DMS 273 treated with DMSO at 0.1 percent for 48 hours (cell line): ENCODE measurements around the gene ARHGAP23.

Source experiments
- DNase-seq: peaks from one replicate; lab custom pipeline; 2025; lab: John Stamatoyannopoulos, UW

The ARHGAP23 gene

GRCh38 chr17:38442548-38442947 lies 14.3 kb downstream of the ARHGAP23 start:
- DNase-seq = no peak

DNA sequence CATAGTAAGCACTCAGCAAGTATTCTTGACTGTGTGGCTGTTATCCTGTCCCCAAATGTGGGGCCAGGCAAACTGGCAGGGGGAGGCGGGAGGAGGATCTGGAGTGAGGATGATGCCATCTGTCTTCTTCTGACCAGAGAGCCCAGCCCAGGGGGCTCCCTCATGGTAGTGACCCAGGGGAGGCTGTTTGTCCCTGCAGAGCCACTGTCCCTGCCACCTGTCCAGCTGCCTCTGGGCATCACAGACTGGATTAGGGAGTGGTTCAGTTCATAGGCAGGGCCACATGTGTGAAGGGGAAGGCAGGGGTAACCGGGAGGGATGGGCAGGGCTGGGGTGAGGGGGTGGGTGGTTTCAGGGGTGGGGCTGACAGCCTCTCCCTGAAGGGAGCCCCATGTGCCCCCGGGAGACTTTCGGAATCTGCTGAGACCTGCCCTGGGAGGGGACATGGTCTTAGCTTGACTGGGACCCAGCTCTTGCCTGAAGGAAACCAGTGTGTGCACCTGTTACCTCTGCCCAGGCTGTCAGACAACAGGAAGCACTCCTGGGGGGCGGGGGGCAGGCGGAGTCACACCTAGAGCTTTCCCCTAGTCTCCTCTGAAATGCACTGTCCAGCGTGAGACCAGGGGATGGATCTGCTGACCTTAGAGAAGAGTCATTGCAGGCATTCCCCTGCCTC lies 15.2 kb downstream of the ARHGAP23 start:
- no peak for DNase-seq

DNA sequence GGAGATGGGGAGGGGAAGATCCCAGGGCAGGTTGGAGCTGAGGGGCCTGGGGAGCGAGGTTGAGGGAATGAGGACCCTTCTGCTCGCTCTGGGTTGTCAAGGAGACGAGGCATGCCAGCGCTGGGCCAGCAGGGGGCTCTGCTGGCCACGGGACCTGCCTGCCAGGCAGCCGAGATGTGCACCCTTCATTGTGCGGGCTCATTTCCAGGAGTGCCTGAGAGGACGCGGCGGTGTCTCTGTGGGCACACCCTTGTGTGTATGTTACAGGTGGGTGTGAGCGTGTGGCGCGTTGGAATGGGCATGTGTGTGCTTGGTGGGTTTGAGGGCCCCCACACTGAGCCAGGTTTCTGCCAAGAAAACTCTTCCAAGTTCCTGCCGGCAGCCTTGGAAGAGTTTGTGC lies 15.9 kb downstream of the ARHGAP23 start:
- DNase-seq = peak; percentile 23

GRCh38 chr17:38447502-38448085 lies 19.3 kb downstream of the ARHGAP23 start:
- DNase-seq = no peak

DNA sequence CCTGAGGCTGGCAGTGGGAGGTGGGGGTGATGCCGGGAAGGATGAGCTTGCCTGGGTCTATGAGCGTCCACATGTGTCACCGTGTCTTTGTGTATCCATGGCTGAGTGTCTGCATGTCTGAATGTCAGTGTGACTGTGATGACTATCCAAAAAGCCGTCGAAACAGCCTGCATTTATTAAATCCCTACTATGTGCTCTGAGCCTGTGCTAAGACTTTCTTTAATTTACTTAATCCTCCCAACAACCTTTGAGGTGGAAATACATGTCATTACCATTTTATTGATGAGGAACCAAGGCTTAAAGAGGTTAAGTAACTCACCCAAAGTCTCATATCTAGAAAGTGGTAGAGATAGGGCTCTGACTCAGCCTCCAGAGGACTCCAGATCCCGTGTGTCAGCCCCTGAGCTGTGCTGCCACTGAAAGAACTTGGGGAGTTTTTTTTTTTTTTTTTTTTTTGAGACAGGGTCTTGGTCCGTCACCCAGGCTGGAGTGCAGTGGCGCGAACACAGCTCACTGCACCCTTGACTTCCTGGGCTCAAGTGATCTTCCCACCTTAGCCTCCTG lies 20.0 kb downstream of the ARHGAP23 start:
- DNase-seq = no peak

GRCh38 chr17:38449364-38449763 lies 21.1 kb downstream of the ARHGAP23 start:
- DNase-seq = no peak

DNA sequence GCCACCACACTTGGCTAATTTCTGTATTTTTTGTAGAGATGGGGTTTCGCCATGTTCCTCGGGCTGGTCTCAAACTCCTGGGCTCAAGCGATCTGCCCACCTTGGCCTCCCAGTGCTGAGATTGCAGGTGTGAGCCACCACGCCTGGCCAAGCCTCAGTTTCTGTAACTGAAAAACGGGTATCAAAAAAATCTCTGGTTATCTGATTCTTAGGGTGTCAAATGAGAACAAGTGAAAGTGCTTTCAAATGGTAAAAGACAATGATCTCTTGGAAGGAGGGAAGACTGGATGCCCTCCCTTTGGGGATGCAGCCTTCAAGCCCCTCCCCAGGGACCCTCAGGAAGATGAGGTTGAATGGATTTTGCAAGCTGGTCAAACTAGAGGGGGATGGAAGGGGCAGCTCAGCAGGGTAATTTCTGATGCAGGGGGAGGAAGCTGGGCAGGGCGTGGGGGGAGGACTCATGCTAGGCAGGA lies 22.3 kb downstream of the ARHGAP23 start:
- no peak for DNase-seq

- DNase-seq = no peak
Measured at GRCh38 chr17:38451030-38451839, 23.0 kb downstream of the ARHGAP23 start.

- DNase-seq = peak; percentile 73
Measured at GRCh38 chr17:38451840-38452529, 23.7 kb downstream of the ARHGAP23 start.

- DNase-seq = no peak
Measured at GRCh38 chr17:38452719-38453118, 24.5 kb downstream of the ARHGAP23 start.

- peak; percentile 27 for DNase-seq
Measured at GRCh38 chr17:38453951-38454421, 25.7 kb downstream of the ARHGAP23 start.

GRCh38 chr17:38454532-38454931 lies 26.3 kb downstream of the ARHGAP23 start:
- DNase-seq = peak; percentile 62

DNA sequence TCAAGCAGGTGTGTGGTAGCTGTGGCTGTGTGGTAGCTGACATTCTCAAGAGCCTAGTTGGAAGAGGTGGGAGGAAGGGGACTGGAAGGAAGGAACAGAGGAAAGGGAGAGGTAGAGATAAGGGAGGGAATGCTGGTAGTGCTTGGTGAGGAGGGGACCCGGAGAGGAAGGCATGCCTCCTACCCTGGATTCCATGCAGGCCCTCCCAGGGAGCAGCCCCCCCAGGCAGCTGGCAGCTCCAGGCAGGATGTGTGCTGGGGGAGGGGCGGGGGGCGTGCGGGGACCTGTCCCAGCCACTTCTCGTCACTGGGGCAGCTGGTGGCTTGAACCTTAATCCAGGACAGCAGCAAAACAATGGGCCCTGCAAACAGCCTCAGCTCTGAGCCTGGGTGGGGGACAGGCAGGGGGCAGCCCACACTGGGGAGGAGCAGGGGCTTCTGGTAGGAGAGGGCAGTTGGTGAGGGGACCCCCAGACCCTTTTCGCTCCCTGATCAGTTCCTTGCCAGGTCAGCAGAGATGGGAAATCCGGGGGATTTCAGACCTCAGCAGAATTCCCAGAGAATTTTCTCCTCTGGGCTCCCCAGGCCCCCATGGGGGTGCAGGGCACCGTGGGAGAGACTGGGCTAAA lies 27.1 kb downstream of the ARHGAP23 start:
- DNase-seq = no peak

GRCh38 chr17:38456031-38456815 lies 28.0 kb downstream of the ARHGAP23 start:
- no peak for DNase-seq

- DNase-seq = no peak
Measured at GRCh38 chr17:38457577-38458371, 29.5 kb downstream of the ARHGAP23 start.

DNA sequence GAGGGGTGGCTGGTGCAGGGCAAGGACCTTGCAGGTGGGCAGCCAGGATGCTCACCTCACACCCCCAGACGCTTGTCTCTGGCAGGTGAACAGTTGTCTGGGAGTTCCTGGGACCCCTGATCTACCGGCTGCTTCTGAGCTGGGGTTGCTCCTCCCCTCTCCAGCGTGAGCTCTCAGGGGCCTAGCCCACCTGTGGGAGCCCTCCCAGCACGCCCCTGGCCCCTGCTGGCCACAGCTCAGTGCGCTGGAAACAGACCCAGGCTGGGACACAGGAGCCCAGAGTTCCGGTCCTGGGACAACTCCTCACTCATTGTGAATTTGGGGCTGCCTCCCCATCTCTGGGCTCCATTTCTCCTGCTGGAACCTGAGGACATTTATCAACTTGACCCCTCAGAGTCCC lies 30.3 kb downstream of the ARHGAP23 start:
- DNase-seq = no peak

DNA sequence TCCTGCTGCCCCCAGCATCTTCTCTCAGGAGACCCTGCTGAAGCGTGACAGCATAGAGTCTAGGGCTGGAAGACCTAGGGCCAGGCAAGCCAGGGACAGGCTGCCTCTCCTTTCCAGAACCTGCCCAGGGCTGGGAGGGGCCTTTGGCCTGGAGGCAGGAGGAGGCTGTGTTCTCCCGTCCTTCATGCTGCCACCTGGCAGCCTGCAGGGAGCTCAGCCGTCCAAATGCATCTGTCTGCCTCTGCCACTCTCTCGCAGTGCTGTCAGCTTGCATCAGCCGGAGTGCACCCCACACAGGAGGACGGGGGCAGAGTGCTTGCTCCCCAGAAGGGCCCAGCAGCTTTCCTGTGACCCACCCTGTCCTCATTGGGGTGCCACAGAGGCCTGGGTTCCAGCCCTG lies 31.3 kb downstream of the ARHGAP23 start:
- no peak for DNase-seq

DNA sequence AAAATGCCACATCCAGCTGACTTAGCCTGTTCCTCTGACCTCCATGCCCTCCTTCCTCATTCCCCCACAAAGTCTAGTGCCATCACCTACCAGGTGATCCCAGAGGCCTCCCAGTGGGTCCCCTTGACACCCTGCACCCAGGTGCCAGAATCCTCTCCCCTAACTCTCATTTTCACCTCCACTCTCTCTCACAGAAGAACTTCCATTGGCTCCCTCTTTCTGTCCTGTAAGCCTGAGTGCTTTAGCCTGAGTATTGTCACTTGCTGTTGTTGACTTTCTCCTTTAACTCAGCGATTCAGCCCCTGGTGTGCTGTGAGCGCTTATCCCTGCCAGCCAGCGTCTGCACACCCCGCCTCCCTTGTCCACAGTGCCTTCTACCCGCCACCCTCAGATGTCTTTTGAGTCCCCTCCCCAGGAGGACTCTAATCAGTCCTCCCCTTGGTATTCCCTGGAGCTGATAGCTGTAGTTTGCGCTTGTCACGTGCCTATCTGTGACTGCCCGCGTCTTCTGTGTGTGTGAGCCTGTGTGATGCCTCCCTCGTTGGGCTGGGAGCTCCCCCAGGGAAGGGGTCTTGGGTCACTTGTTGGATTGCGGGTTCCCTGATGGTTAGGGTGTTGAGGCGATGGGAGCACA lies 31.9 kb downstream of the ARHGAP23 start:
- no peak for DNase-seq
